8988T (cell line): ENCODE measurements around the gene ZNF407.

Source experiments
- DNase-seq: peaks from one replicate; pipeline ENCODE4 v3.0.0; 2011

Gene ZNF407

DNA sequence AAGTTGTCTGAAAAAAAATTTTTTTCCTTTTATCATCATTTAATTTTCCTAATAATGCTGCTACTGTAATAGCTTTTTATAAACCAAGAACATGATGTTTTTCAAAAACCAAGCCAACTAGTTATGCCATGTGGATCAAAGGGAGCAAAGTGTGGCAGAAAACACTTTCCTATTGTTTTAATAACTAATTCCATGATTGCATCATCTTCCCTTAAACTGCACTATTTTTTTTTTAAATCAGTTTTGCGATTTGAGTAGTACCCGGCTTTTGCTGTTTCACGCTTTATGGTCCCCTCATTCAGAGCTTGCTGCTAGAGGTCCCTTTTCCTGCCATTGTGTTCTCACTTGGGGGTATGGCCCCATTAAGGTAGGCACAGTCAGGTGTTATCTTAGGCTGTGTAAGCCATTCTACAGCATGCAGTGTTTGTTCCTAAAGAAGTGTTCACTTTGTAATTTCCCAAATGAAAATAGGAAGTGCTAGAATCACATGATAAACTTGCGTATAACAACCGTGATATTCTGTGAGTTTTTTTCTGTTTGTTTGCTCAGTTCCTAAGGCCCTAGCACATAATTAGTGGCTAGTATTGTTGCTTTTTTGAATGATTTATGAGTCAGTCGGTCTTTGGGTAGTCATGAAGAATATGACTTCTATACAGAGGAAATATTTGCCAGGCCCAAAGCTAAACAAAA, 385.4 kb downstream of the ZNF407 start:
- DNase-seq, result no peak

GRCh38 chr18:74989134-74989533, 391.5 kb downstream of the ZNF407 start:
- no peak for DNase-seq

GRCh38 chr18:74990563-74991081, 393.0 kb downstream of the ZNF407 start:
- no peak for DNase-seq

GRCh38 chr18:74994502-74995418, 397.1 kb downstream of the ZNF407 start:
- DNase-seq, result no peak

DNA sequence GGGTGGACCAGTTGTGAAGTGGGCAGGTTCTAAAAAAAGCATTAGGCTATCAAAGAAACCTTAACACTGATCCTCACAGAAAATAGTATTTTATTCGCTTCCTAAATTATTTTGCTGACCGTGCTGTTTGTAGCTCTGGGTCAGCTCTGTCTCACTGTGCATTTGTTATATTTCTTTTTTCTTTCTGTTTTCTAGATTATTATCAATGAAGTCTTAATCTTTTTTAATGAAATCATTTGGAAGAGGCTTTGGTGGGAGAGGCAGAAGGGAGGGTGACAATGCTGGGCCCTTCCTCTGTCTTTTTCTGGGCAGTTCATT, 397.7 kb downstream of the ZNF407 start:
- no peak for DNase-seq

GRCh38 chr18:74996055-74996454, 398.4 kb downstream of the ZNF407 start:
- no peak for DNase-seq

GRCh38 chr18:74996996-74997395, 399.3 kb downstream of the ZNF407 start:
- DNase-seq, result no peak

- no peak for DNase-seq
These were observed 403.2 kb downstream of the ZNF407 start for GRCh38 chr18:75000920-75001319.

DNA sequence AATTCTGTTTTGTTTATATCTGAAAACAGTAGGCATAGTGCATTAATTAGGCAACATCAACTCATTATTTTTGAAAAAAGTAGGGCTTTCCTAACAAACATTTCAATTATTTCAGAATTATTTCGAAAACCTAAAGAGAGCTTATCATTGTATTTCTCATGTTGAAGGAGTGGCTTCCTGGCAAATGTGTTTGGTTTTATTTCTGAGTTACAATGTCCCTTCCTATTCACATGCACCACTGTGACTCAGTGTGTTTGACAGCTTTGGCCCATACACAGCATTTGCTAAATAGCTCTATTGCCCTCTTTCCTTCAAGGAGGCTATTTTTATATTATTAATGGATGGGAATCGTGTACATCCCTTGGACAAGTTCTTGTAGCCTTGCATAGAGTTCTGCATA, 405.4 kb downstream of the ZNF407 start:
- DNase-seq, result no peak

GRCh38 chr18:75003764-75004690, 406.4 kb downstream of the ZNF407 start:
- DNase-seq, result no peak

DNA sequence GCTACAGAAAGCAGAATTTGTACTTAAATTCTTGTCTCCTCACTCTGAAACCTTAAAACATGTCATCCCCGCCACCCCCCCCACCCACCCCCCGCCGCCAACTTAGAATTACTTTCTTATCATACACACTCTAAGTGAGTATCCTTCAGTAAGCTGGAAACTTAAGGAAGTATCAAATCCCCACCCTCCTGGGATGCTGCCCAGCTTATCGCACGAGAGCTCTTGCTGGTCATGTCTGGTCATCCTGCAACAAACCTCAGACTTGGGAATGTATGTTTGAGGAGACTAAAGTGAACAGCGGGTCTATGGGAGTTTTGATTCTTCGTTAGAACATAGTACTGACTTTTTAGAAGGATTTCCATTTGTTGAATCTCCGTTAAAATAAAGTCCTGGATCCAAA, 408.0 kb downstream of the ZNF407 start:
- no peak for DNase-seq

GRCh38 chr18:75008186-75008585, 410.5 kb downstream of the ZNF407 start:
- DNase-seq, result no peak

GRCh38 chr18:75009296-75009695, 411.6 kb downstream of the ZNF407 start:
- no peak for DNase-seq

GRCh38 chr18:75009878-75010277, 412.2 kb downstream of the ZNF407 start:
- DNase-seq, result no peak

GRCh38 chr18:75010278-75010677, 412.6 kb downstream of the ZNF407 start:
- DNase-seq, result no peak

DNA sequence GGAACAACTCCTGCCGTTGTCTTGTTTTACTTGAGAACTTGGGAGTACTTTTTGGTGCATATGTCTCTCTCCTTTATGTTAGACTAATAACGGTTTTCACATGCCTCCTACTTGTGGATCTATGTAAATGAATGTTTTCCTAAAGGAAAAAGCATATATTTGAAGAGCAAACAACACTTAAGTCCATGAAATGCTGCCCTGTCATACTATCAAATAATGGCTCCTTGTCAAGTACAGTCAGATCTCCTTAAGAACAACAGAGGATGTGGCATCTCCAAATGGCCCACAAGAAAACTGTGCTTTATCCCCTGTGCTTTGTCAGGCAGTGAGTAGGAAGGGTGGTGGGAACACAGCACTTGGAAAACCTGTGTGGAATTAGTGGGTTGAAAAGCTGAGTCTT, 413.0 kb downstream of the ZNF407 start:
- DNase-seq, result no peak

DNA sequence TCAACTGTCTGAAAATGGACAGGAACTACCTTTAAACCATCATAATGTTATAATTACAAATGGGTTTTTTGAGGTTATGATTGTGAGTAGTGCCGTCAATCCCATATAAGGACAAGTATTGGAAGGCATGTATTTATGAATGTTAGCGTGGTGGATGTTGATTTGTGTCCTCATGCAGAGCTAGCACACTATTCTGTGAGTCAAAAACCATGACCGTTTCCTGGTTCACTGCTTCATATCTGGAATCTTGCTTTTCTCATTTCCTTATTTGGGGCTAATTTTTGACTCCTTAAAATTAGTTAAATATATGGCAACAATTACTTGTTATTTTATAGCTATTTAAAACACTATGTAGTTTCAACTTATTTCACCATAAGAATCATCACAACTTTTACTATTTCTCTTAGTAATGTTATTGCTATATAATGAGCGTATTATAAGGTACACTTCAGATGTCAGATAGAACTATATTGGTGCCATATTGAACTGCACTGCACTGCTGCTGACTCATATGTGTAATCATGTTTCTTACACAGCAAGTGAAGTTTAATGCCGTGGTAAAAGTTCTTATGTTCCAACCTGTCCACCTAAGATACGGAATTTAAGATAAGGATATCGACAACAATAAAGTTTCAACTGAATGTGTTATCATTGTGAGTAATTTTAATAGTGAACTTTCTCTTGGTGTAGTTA, 418.5 kb downstream of the ZNF407 start:
- DNase-seq, result no peak

- DNase-seq, result no peak
These were observed 425.8 kb downstream of the ZNF407 start for GRCh38 chr18:75023473-75023872.

DNA sequence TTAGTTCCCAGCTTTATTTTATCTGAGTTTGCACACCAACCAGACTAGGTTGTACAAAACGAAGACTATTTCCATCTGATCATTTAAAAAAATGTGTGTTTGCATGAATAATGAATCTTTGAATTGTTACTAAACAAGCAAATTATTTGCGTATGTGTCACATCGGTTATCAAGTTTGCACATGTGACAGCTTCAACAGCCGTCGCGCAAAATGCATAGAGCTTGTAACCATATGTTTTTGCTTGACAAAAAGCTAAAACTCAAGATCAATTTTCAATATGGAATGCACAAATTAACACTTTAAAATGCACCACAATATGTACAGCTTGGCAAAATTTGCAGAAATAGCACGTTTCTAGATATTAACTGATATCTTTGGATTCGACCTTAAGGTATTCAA, 427.2 kb downstream of the ZNF407 start:
- no peak for DNase-seq

DNA sequence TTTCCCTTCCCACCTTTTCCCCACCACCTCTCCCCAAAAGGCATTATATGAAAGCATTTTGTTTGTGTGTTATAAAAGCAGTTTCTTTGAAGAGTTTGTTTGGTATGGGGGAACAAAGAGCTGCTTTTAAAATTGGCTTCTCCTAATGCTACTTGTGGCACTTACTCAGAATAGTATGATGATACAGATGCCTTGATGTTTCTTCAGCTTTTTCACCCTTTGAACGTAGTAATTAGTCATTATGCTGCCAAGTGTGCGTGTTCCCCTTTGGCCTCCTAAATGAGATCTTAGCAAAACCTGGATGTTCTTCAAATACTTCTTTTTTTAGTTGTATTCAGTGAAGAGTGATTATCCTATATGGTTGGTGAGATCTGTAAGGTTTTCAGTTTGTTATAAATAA, 427.9 kb downstream of the ZNF407 start:
- DNase-seq, result no peak

GRCh38 chr18:75029481-75029880, 431.8 kb downstream of the ZNF407 start:
- DNase-seq, result no peak

- no peak for DNase-seq
These were observed 434.1 kb downstream of the ZNF407 start for GRCh38 chr18:75031717-75032317.
